ENCODE measurements around the gene BACH2. TPM values are rescaled to one million over a fixed set of nuclear protein-coding genes. Genes with fewer than 3 reads are reported as not detected.
A peak's percentile ranks its signal among the peaks of the same experiment; 100 is the strongest.

BACH2 gene
- total RNA-seq, 1 donor from 2014 or later, result 1.5 TPM

GRCh38 chr6:90238496-90239266, 58.0 kb downstream of the BACH2 start:
- no peak for DNase-seq (ENCODE audit: low read depth in 2 of 2)

- no peak for DNase-seq (ENCODE audit: low read depth in 2 of 2)
Observed at GRCh38 chr6:90237350-90237990, 59.2 kb downstream of the BACH2 start.

- DNase-seq (ENCODE audit: low read depth in 2 of 2), result no peak
Observed at GRCh38 chr6:90233994-90234393, 62.6 kb downstream of the BACH2 start.

GRCh38 chr6:90233213-90233612, 63.4 kb downstream of the BACH2 start:
- DNase-seq (ENCODE audit: low read depth in 2 of 2), result no peak

GRCh38 chr6:90231798-90232197, 64.8 kb downstream of the BACH2 start:
- no peak for DNase-seq (ENCODE audit: low read depth in 2 of 2)

GRCh38 chr6:90231308-90231707, 65.3 kb downstream of the BACH2 start:
- no peak for DNase-seq (ENCODE audit: low read depth in 2 of 2)

- DNase-seq (ENCODE audit: low read depth in 2 of 2), result peak in 1 of 2 donors; percentile 34
Observed at GRCh38 chr6:90230548-90231215, 66.0 kb downstream of the BACH2 start.

GRCh38 chr6:90229331-90230010, 67.2 kb downstream of the BACH2 start:
- DNase-seq (ENCODE audit: low read depth in 2 of 2), result no peak

GRCh38 chr6:90227673-90228072, 69.0 kb downstream of the BACH2 start:
- DNase-seq (ENCODE audit: low read depth in 2 of 2), result no peak

GRCh38 chr6:90227213-90227612, 69.4 kb downstream of the BACH2 start:
- DNase-seq (ENCODE audit: low read depth in 2 of 2), result no peak

- DNase-seq (ENCODE audit: low read depth in 2 of 2), result no peak
Observed at GRCh38 chr6:90226257-90226656, 70.4 kb downstream of the BACH2 start.

GRCh38 chr6:90224196-90224595, 72.4 kb downstream of the BACH2 start:
- no peak for DNase-seq (ENCODE audit: low read depth in 2 of 2)

GRCh38 chr6:90222724-90223198, 73.9 kb downstream of the BACH2 start:
- peak in 1 of 2 donors; percentile 17 for DNase-seq (ENCODE audit: low read depth in 2 of 2)

- DNase-seq (ENCODE audit: low read depth in 2 of 2), result no peak
Observed at GRCh38 chr6:90222008-90222407, 74.6 kb downstream of the BACH2 start.

GRCh38 chr6:90221403-90221802, 75.2 kb downstream of the BACH2 start:
- DNase-seq (ENCODE audit: low read depth in 2 of 2), result no peak

- DNase-seq (ENCODE audit: low read depth in 2 of 2), result peak in 1 of 2 donors; percentile 81
Observed at GRCh38 chr6:90220273-90220672, 76.4 kb downstream of the BACH2 start.

- DNase-seq (ENCODE audit: low read depth in 2 of 2), result peak in 1 of 2 donors; percentile 65
Observed at GRCh38 chr6:90219209-90219985, 77.2 kb downstream of the BACH2 start.

GRCh38 chr6:90218959-90219208, 77.8 kb downstream of the BACH2 start:
- no peak for DNase-seq (ENCODE audit: low read depth in 2 of 2)

GRCh38 chr6:90217506-90218127, 79.0 kb downstream of the BACH2 start:
- DNase-seq (ENCODE audit: low read depth in 2 of 2), result no peak

GRCh38 chr6:90216072-90216977, 80.3 kb downstream of the BACH2 start:
- DNase-seq (ENCODE audit: low read depth in 2 of 2), result peak; percentile 16 to 68
